ENCODE measurements around the gene ATP2A3. TPM values are rescaled to one million over a fixed set of nuclear protein-coding genes. Genes with fewer than 3 reads are reported as not detected.

Gene ATP2A3
- total RNA-seq, 1 experiment from 2014 or later = 4.4 TPM

- Histone ChIP-seq H3K79me2 (ENCODE audit: low read depth) (no peaks in the 10 kb centered on the region), H3K27me3 (ENCODE audit: insufficient read depth, low read depth) (no peaks in the 10 kb centered on the region), H3K9me2 (ENCODE audit: insufficient read depth) (no peaks in the 10 kb centered on the region), H3K9me3 (ENCODE audit: insufficient read depth, low read depth) (no peaks in the 10 kb centered on the region), H3F3A (ENCODE audit: insufficient read depth, low read depth) (peaks cover 4% of the 10 kb centered on the region; the same call in 1 of the 2 replicates), H4K20me1 (ENCODE audit: insufficient read depth) (no peaks in the 10 kb centered on the region), H3K36me3 (ENCODE audit: low read depth) (no peaks in the 10 kb centered on the region), H2AFZ (no peak overlapping the region), H3K4me2 (no peak overlapping the region), H3K27ac (no peak overlapping the region), H3K4me1 (replicated peaks; ENCODE audit: insufficient read depth) (peaks cover 5% of the 10 kb centered on the region; the same call in 1 of the 2 replicates), H3K4me3 (no peak overlapping the region)
- CTCF ChIA-PET = no interaction called here
- intact Hi-C loops (cut with micrococcal nuclease; ENCODE audit: unreplicated experiment) = no loop called here
- TF ChIP-seq, protein P1, sequence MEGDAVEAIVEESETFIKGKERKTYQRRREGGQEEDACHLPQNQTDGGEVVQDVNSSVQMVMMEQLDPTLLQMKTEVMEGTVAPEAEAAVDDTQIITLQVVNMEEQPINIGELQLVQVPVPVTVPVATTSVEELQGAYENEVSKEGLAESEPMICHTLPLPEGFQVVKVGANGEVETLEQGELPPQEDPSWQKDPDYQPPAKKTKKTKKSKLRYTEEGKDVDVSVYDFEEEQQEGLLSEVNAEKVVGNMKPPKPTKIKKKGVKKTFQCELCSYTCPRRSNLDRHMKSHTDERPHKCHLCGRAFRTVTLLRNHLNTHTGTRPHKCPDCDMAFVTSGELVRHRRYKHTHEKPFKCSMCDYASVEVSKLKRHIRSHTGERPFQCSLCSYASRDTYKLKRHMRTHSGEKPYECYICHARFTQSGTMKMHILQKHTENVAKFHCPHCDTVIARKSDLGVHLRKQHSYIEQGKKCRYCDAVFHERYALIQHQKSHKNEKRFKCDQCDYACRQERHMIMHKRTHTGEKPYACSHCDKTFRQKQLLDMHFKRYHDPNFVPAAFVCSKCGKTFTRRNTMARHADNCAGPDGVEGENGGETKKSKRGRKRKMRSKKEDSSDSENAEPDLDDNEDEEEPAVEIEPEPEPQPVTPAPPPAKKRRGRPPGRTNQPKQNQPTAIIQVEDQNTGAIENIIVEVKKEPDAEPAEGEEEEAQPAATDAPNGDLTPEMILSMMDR (conservative IDR thresholded peaks at IDR 0.05) = no peak
- TF ChIP-seq EZH2 (IDR thresholded peaks at IDR 0.05; ENCODE audit: low read depth) = no peak
- BruUV-seq (replicated peaks) = no TSS peak
- POLR2A ChIA-PET (ENCODE audit: unreplicated experiment) = no interaction called here
- no peak for DNase-seq
These were observed 4.8 kb upstream of the ATP2A3 start for GRCh38 chr17:3968886-3969524.

DNA sequence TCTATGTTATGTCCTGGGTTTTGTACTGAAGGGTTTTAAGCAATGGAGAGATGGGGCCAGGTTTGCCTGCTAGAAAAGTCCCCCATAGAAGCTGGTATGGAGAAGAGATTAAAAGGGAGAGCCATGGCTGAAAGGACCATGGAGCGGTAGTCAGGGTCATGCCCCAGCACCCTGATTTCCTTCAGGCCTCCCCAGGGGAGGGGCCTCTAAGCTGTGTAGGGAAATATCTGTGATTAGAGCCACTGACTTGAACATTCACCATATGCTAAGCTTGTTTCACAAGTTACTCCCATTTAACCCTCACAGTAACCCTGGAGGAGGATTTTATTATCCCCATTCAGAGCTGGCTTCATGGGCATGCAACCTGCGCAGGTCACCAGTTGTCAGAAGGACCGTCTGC lies 3.8 kb upstream of the ATP2A3 start:
- DNase-seq = no peak
- Histone ChIP-seq H3K27me3 (ENCODE audit: insufficient read depth, low read depth) (no peaks in the 10 kb centered on the region), H3K9me3 (ENCODE audit: insufficient read depth, low read depth) (no peaks in the 10 kb centered on the region), H3F3A (ENCODE audit: insufficient read depth, low read depth) (peaks cover 7% of the 10 kb centered on the region; the same call in 1 of the 2 replicates), H3K9me2 (ENCODE audit: insufficient read depth) (no peaks in the 10 kb centered on the region), H3K4me1 (replicated peaks; ENCODE audit: insufficient read depth) (peaks cover 5% of the 10 kb centered on the region; the same call in 1 of the 2 replicates), H4K20me1 (ENCODE audit: insufficient read depth) (no peaks in the 10 kb centered on the region), H3K4me3 (no peak overlapping the region), H2AFZ (no peak overlapping the region), H3K36me3 (ENCODE audit: low read depth) (no peaks in the 10 kb centered on the region), H3K4me2 (no peak overlapping the region), H3K27ac (no peak overlapping the region), H3K79me2 (ENCODE audit: low read depth) (no peaks in the 10 kb centered on the region)
- ChIA-PET CTCF (no interaction called here), POLR2A (ENCODE audit: unreplicated experiment) (no interaction called here)
- TF ChIP-seq EZH2 (IDR thresholded peaks at IDR 0.05; ENCODE audit: low read depth) = no peak
- TF ChIP-seq, protein P1 (conservative IDR thresholded peaks at IDR 0.05) = no peak
- intact Hi-C loops (cut with micrococcal nuclease; ENCODE audit: unreplicated experiment) = no loop called here
- BruUV-seq (replicated peaks) = no TSS peak

GRCh38 chr17:3966720-3967363 lies 2.6 kb upstream of the ATP2A3 start:
- H3K4me3 ChIP-seq = no peak overlapping the region
- no TSS peak for BruUV-seq (replicated peaks)
- H3K27me3 ChIP-seq (ENCODE audit: insufficient read depth, low read depth) = no peaks in the 10 kb centered on the region
- H3K4me2 ChIP-seq = no peak overlapping the region
- no peak for DNase-seq
- no peaks in the 10 kb centered on the region for H3K9me3 ChIP-seq (ENCODE audit: insufficient read depth, low read depth)
- no peaks in the 10 kb centered on the region for H3K9me2 ChIP-seq (ENCODE audit: insufficient read depth)
- H2AFZ ChIP-seq = no peak overlapping the region
- no peak overlapping the region for H3K27ac ChIP-seq
- H3K79me2 ChIP-seq (ENCODE audit: low read depth) = no peaks in the 10 kb centered on the region
- H3F3A ChIP-seq (ENCODE audit: insufficient read depth, low read depth) = peaks cover 10% of the 10 kb centered on the region; the same call in 1 of the 2 replicates
- ChIA-PET POLR2A (ENCODE audit: unreplicated experiment) (no interaction called here), CTCF (no interaction called here)
- H4K20me1 ChIP-seq (ENCODE audit: insufficient read depth) = no peaks in the 10 kb centered on the region
- no peaks in the 10 kb centered on the region for H3K36me3 ChIP-seq (ENCODE audit: low read depth)
- H3K4me1 ChIP-seq (replicated peaks; ENCODE audit: insufficient read depth) = peaks cover 5% of the 10 kb centered on the region; the same call in 1 of the 2 replicates
- intact Hi-C loops (cut with micrococcal nuclease; ENCODE audit: unreplicated experiment) = no loop called here
- TF ChIP-seq EZH2 (IDR thresholded peaks at IDR 0.05; ENCODE audit: low read depth) = no peak
- TF ChIP-seq, protein P1 (conservative IDR thresholded peaks at IDR 0.05) = no peak
